Measurements from ENCODE around the gene KLKB1. TPM values are rescaled to one million over a fixed set of nuclear protein-coding genes. Genes with fewer than 3 reads are reported as not detected.

Gene KLKB1
- total and polyA plus RNA-seq, 2 donors (not counting 1 experiment from before 2014, with no cell fraction given), result 0.44 to 1.0 TPM

- Mint-ChIP-seq H3K27me3 (peaks cover 13% of the 10 kb centered on the region), H3K27ac (no peak overlapping the region), H3K4me3 (no peak overlapping the region), H3K4me1 (no peaks in the 10 kb centered on the region), H3K9me3 (ENCODE audit: insufficient read depth) (no peaks in the 10 kb centered on the region)
- no peak overlapping the region for H2AFZ ChIP-seq (ENCODE audit: insufficient read depth, low read depth, low read length, poor library complexity, severe bottlenecking)
- no peaks in the 10 kb centered on the region for H3K9me3 ChIP-seq (ENCODE audit: control extremely low read depth in 1 of 3, control insufficient read depth in 2 of 3, insufficient read depth in 1 of 3, low read length in 2 of 3)
- no peaks in the 10 kb centered on the region for H4K20me1 ChIP-seq (ENCODE audit: control insufficient read depth, insufficient read depth, low read length, poor library complexity, severe bottlenecking)
- DNase-seq (peak; percentile 11), ATAC-seq (ENCODE audit: low read depth) (no peak)
- 82% methylated on average over 11 of the region's 21 CpGs for WGBS (ENCODE audit: insufficient coverage)
- H3K9ac ChIP-seq (ENCODE audit: low read length), result no peak overlapping the region
- H3K4me2 ChIP-seq (replicated peaks; ENCODE audit: low read depth, low read length, poor library complexity, severe bottlenecking), result no peak overlapping the region
- CTCF ChIA-PET, result interaction anchor here (1.5 to 2.1 kb wide), 2 partner anchors 290 kb away, joined by 8 read pairs; no protein-coding TSS in a partner anchor
- TF ChIP-seq CTCF (IDR thresholded peaks at IDR 0.05), result peak; percentile 56
- no peak for TF ChIP-seq EZH2 (IDR thresholded peaks at IDR 0.05; ENCODE audit: borderline replicate concordance, insufficient read depth, low read depth, low read length, poor library complexity, severe bottlenecking)
- H3K79me2 ChIP-seq (ENCODE audit: control insufficient read depth, insufficient read depth, low read length), result no peaks in the 10 kb centered on the region
- intact Hi-C loops (cut with micrococcal nuclease), result no loop called here
- H3K27ac ChIP-seq (ENCODE audit: low read length in 2 of 2), result no peak overlapping the region
- no peaks in the 10 kb centered on the region for H3K4me1 ChIP-seq (ENCODE audit: control insufficient read depth in 2 of 2, insufficient read depth in 2 of 2, low read length in 2 of 2)
- POLR2A ChIA-PET, result no interaction called here
- no peak overlapping the region for H3K4me3 ChIP-seq (ENCODE audit: control extremely low read depth in 1 of 5, extremely low read depth in 1 of 5, insufficient read depth in 1 of 5, low read depth in 2 of 5, low read length in 4 of 5)
- no peaks in the 10 kb centered on the region for H3K36me3 ChIP-seq (replicated peaks in 1 of 2; ENCODE audit: control extremely low read depth in 1 of 2, control insufficient read depth in 1 of 2, extremely low read depth in 1 of 2, insufficient read depth in 2 of 2, low read length in 1 of 2)
- H3K27me3 ChIP-seq (replicated peaks in 1 of 4; ENCODE audit: control extremely low read depth in 1 of 4, control insufficient read depth in 3 of 4, insufficient read depth in 4 of 4, low read length in 3 of 4), result peaks cover 0 to 5% (median 2%) of the 10 kb centered on the region in 4 experiments
Observed at GRCh38 chr4:186297013-186297645, 69.8 kb downstream of the KLKB1 start.

GRCh38 chr4:186298031-186298647, 70.8 kb downstream of the KLKB1 start:
- Mint-ChIP-seq H3K4me3 (no peak overlapping the region), H3K9me3 (ENCODE audit: insufficient read depth) (no peaks in the 10 kb centered on the region), H3K27me3 (peaks cover 13% of the 10 kb centered on the region), H3K4me1 (no peaks in the 10 kb centered on the region), H3K27ac (no peak overlapping the region)
- CTCF ChIA-PET, result interaction anchor here (0.8 to 1.5 kb wide), 2 partner anchors 289 to 291 kb away, joined by 3 to 8 read pairs; no protein-coding TSS in a partner anchor
- Histone ChIP-seq H3K79me2 (ENCODE audit: control insufficient read depth, insufficient read depth, low read length) (no peaks in the 10 kb centered on the region), H3K4me2 (replicated peaks; ENCODE audit: low read depth, low read length, poor library complexity, severe bottlenecking) (no peak overlapping the region), H2AFZ (ENCODE audit: insufficient read depth, low read depth, low read length, poor library complexity, severe bottlenecking) (no peak overlapping the region), H3K4me1 (ENCODE audit: control insufficient read depth in 2 of 2, insufficient read depth in 2 of 2, low read length in 2 of 2) (no peaks in the 10 kb centered on the region), H3K9me3 (ENCODE audit: control extremely low read depth in 1 of 3, control insufficient read depth in 2 of 3, insufficient read depth in 1 of 3, low read length in 2 of 3) (no peaks in the 10 kb centered on the region), H3K36me3 (replicated peaks in 1 of 2; ENCODE audit: control extremely low read depth in 1 of 2, control insufficient read depth in 1 of 2, extremely low read depth in 1 of 2, insufficient read depth in 2 of 2, low read length in 1 of 2) (no peaks in the 10 kb centered on the region), H3K4me3 (ENCODE audit: control extremely low read depth in 1 of 5, extremely low read depth in 1 of 5, insufficient read depth in 1 of 5, low read depth in 2 of 5, low read length in 4 of 5) (no peak overlapping the region), H3K27ac (ENCODE audit: low read length in 2 of 2) (no peak overlapping the region), H3K9ac (ENCODE audit: low read length) (no peak overlapping the region), H3K27me3 (replicated peaks in 1 of 4; ENCODE audit: control extremely low read depth in 1 of 4, control insufficient read depth in 3 of 4, insufficient read depth in 4 of 4, low read length in 3 of 4) (peaks cover 0 to 5% (median 2%) of the 10 kb centered on the region in 4 experiments), H4K20me1 (ENCODE audit: control insufficient read depth, insufficient read depth, low read length, poor library complexity, severe bottlenecking) (no peaks in the 10 kb centered on the region)
- POLR2A ChIA-PET, result no interaction called here
- TF ChIP-seq EZH2 (IDR thresholded peaks at IDR 0.05; ENCODE audit: borderline replicate concordance, insufficient read depth, low read depth, low read length, poor library complexity, severe bottlenecking) (no peak), CTCF (IDR thresholded peaks at IDR 0.05) (no peak)
- 23% methylated on average over 39 of the region's 39 CpGs for WGBS (ENCODE audit: insufficient coverage)
- no peak for DNase-seq
- ATAC-seq (ENCODE audit: low read depth), result no peak
- intact Hi-C loops (cut with micrococcal nuclease), result no loop called here

All from B cell (primary cell).